Measurements from ENCODE around the gene MRGPRX4. TPM values are rescaled to one million over a fixed set of nuclear protein-coding genes. Genes with fewer than 3 reads are reported as not detected.

Gene MRGPRX4
- total and polyA plus RNA-seq, 2 of the 4 experiments (the other 2 are of a cell fraction): 0.05 TPM; not detected in 1

DNA sequence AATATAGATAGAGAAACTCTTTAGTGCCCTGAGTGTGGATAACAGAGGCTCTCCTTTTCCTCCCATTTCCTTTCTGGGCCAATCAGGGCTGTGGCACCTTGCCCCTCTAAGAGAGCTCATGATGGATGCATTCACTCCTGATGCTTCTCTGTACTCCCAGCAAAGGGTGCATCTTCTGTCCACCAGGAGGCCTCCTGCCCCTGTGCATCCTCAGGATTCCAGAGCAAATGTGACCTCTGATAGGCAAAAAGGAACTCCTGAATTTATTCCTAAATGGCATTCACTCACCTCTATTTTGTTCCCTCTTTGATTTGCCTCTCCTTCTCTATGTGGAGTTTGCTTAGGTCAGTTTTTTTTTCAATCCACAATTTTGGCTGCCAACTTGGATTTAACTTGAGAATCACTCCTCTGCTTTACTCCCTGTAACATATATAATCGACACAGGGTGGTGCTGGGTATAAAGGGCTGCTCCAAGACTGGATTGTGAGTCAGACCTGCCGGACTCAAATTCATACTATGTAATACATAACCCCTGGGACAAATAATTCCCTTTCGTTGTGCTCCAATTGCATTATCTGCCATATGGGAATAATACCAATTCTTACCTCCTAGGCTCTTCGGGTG lies 1.1 kb upstream of the MRGPRX4 start:
- Histone ChIP-seq H2BK15ac (ENCODE audit: low read depth, low read length) (no peak overlapping the region), H3K27ac (ENCODE audit: insufficient read depth, low read length) (no peak overlapping the region), H3K36me3 (ENCODE audit: control insufficient read depth, insufficient read depth, low read length) (no peaks in the 10 kb centered on the region), H2BK20ac (ENCODE audit: low read depth, low read length) (no peak overlapping the region), H2BK5ac (ENCODE audit: low read depth, low read length, poor library complexity, severe bottlenecking) (no peak overlapping the region), H3K9me1 (ENCODE audit: insufficient read depth, low read length) (no peaks in the 10 kb centered on the region), H2AFZ (replicated peaks; ENCODE audit: low read length, poor library complexity) (no peak overlapping the region), H3K56ac (ENCODE audit: extremely low read depth, insufficient read depth, low read length) (no peak overlapping the region), H3K4me2 (ENCODE audit: low read depth, low read length) (no peak overlapping the region), H3K9ac (ENCODE audit: low read depth, low read length) (no peak overlapping the region), H3K4me1 (ENCODE audit: control insufficient read depth, insufficient read depth, low read length) (no peaks in the 10 kb centered on the region), H3K9me3 (ENCODE audit: control insufficient read depth, insufficient read depth, low read length) (no peaks in the 10 kb centered on the region), H3K4me3 (ENCODE audit: insufficient read depth, low read depth, low read length) (no peak overlapping the region), H3K27me3 (ENCODE audit: control insufficient read depth, insufficient read depth, low read length) (no peaks in the 10 kb centered on the region), H4K5ac (ENCODE audit: low read depth, low read length) (no peak overlapping the region), H3K4ac (ENCODE audit: low read depth, low read length) (no peak overlapping the region), H2BK120ac (ENCODE audit: low read depth, low read length) (no peak overlapping the region), H2AK9ac (replicated peaks; ENCODE audit: low read depth, low read length, poor library complexity) (no peak overlapping the region), H4K20me1 (ENCODE audit: insufficient read depth, low read length) (no peaks in the 10 kb centered on the region), H2AK5ac (ENCODE audit: low read depth, low read length) (no peak overlapping the region), H4K91ac (ENCODE audit: insufficient read depth, low read depth, low read length) (no peak overlapping the region), H4K8ac (ENCODE audit: low read depth in 2 of 2, low read length in 2 of 2) (no peak overlapping the region), H3K14ac (replicated peaks; ENCODE audit: low read depth, low read length) (no peak overlapping the region), H3K18ac (ENCODE audit: low read depth, low read length) (no peak overlapping the region), H3K23ac (ENCODE audit: low read depth, low read length) (no peak overlapping the region), H3K79me1 (ENCODE audit: low read depth in 1 of 2, low read length in 2 of 2) (no peaks in the 10 kb centered on the region)
- ATAC-seq (ENCODE audit: low read depth) (no peak; the same call in 1 of the 2 replicates), DNase-seq (no peak)
- dilution Hi-C loops (cut with HindIII; ENCODE audit: low sequenced_read_pairs, unreplicated experiment): no loop called here
- in situ Hi-C loops (cut with MboI; ENCODE audit: low sequenced_read_pairs): no loop called here
- WGBS, 2 experiments (ENCODE audit: extremely low coverage in 2 of 2, insufficient read length in 1 of 2): 90% methylated on average over 2 of the region's 4 CpGs; no CpG with 5 or more reads in 1 of the 2 experiments
- intact Hi-C loops (cut with micrococcal nuclease): no loop called here
- no TSS peak for BruUV-seq (replicated peaks)
- ChIA-PET POLR2A (ENCODE audit: unreplicated experiment) (no interaction called here), CTCF (no interaction called here)
- TF ChIP-seq, protein P1, sequence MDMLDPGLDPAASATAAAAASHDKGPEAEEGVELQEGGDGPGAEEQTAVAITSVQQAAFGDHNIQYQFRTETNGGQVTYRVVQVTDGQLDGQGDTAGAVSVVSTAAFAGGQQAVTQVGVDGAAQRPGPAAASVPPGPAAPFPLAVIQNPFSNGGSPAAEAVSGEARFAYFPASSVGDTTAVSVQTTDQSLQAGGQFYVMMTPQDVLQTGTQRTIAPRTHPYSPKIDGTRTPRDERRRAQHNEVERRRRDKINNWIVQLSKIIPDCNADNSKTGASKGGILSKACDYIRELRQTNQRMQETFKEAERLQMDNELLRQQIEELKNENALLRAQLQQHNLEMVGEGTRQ (IDR thresholded peaks at IDR 0.05; ENCODE audit: low read depth, low read length): no peak
- TF ChIP-seq, protein P2, sequence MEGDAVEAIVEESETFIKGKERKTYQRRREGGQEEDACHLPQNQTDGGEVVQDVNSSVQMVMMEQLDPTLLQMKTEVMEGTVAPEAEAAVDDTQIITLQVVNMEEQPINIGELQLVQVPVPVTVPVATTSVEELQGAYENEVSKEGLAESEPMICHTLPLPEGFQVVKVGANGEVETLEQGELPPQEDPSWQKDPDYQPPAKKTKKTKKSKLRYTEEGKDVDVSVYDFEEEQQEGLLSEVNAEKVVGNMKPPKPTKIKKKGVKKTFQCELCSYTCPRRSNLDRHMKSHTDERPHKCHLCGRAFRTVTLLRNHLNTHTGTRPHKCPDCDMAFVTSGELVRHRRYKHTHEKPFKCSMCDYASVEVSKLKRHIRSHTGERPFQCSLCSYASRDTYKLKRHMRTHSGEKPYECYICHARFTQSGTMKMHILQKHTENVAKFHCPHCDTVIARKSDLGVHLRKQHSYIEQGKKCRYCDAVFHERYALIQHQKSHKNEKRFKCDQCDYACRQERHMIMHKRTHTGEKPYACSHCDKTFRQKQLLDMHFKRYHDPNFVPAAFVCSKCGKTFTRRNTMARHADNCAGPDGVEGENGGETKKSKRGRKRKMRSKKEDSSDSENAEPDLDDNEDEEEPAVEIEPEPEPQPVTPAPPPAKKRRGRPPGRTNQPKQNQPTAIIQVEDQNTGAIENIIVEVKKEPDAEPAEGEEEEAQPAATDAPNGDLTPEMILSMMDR (conservative IDR thresholded peaks at IDR 0.05; ENCODE audit: low read depth, low read length): peak; percentile 32
- TF ChIP-seq SMC3 (IDR thresholded peaks at IDR 0.05; ENCODE audit: low read depth, low read length): peak; percentile 30; the same call in 1 of the 2 replicates
- peak; percentile 27; the same call in 1 of the 2 replicates for TF ChIP-seq RAD21 (IDR thresholded peaks at IDR 0.05; ENCODE audit: low read length)
- no peak for TF ChIP-seq CHD1 (IDR thresholded peaks at IDR 0.05; ENCODE audit: low read depth, low read length)
- no peak for TF ChIP-seq CEBPB (IDR thresholded peaks at IDR 0.05; ENCODE audit: low read depth, low read length)
- TF ChIP-seq MAZ (IDR thresholded peaks at IDR 0.05; ENCODE audit: borderline replicate concordance, low read depth, low read length): no peak
- no peak for TF ChIP-seq POLR2A (IDR thresholded peaks at IDR 0.05; ENCODE audit: low read depth, low read length)
